Left cardiac atrium (tissue), 4 donors: ENCODE measurements around the gene UBXN2A. TPM values are rescaled to one million over a fixed set of nuclear protein-coding genes. Genes with fewer than 3 reads are reported as not detected.
"Not testable (repeated sequence)": the region's sequence is repeated elsewhere in the genome, so short reads cannot be mapped to it uniquely, and the experiment has no call there.

Experiments used
- ATAC-seq, 2 donors: fragments of 200-7000 bp; cut with Tn5 transposase; one replicate each; pipeline ENCODE4 v1.9.1; 2020; ENCODE audit warnings: mild to moderate bottlenecking in 2 of 2, moderate library complexity in 2 of 2
- DNase-seq: peaks from one replicate; pipeline ENCODE4 v3.0.0-alpha.2; 2020
- intact Hi-C, 2 donors: fragments of 100-400 bp; cut with DNase I; formaldehyde crosslinking; loops; one replicate each; pipeline versions ENCODE4 v1.14.1 to v1.15.1; 2022 to 2023
- total RNA-seq, 2 donors: library from RNA; stranded (reverse); fragmentation: NEBNext Ultra II Directional; extraction: Animal tissue kit (Norgen Biotek cat#: 25700); gene quantifications; one replicate each; pipeline ENCODE4 v1.2.1, GENCODE V29; 2021
- donor health status: DM: no; HTN: yes; CAD: no.
- donor health status: DM: no; HTN: yes; CAD: no; lungs with severe emphysema.
- donor health status: DM: yes; HTN: yes; CAD: no.
- donor health status: Dilated cardiomyopathy.

UBXN2A gene
- total RNA-seq, 2 donors from 2014 or later = 21.3 to 23.7 TPM

DNA sequence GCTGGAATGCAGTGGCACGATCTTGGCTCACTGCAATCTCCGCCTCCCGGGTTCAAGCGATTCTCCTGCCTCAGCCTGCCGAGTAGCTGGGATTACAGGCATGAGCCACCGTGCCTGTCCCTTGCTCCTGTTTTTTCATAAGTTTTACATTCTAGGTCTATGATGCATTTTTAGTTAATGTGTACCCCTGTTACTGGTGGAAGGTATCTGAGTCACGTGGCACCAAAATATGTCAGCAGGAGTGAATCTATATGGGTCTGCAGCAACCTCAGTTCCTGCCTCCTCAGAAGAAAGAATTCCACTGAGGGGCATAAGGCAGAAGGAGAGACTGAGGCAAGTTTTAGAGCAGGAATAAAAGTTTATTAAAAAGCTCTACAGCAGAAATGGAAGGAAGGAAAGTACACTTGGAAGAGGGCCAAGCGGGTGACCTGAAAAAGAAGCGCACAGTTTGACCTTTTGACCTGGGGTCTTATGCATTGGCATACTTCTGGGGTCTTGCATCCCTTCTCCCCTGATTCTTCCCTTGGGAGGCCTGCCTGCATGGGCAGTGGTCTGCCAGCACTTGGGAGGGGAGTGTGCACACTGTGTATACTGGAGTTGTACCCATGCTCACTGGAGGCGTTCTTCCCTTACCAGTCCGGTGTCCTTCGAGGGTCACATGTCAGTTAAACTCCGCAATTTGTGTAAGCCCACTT lies 68.6 kb downstream of the UBXN2A start:
- intact Hi-C loops = no loop called here
- ATAC-seq (no peak), DNase-seq (no peak)

DNA sequence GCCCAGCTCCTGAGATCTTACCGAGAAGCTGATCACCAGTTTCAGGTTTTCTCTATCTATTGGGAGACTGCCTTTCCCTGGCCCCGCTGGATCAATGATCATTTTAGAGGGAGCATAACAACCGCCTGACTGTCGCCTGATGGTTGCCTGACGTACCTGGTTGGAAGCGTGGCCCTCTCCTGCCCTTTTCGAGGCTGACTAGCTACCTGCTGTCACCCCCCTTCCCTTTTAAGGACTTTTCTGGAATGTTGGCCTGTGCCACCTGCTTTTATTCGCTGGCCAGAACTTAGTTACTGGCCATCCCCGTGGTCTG lies 69.1 kb downstream of the UBXN2A start:
- intact Hi-C loops = no loop called here
- DNase-seq (no peak), ATAC-seq (no peak)

DNA sequence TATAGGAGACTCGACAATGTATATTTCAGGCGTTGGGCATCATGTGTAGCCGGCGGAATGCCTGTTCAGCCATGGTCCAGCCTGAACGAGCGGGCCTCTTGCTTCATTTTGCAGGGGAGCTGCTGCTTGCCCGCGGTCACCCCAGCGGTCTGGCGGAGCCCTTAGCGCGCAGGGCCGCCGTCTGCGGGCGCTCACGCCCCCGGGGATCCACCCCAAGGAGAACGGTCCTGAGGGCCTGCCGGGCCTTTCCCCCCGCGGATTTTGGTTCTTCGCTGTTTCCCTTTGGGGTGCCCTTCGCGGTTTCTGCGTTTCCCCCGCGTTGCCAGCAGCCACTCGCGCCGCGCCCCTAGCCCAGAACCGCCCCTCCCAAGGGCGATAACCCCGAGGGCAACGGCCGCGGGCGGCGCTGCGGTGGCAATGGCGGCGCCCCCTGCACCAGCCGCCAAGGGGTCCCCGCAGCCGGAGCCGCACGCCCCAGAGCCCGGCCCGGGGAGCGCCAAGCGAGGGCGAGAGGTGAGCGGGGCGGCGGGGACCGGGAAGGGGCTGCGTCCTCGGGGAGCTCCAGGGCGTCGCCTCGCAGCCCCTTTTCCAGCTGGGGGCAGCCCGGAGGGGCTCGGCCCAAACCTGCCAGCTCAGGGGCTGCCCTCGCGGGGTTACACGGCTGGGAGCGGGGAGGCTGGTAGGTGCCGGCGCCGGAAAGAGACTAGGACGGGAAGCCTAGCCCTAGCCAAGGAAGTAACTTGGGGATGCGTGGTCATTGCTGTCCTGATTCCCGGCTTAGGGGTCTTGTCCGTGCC lies 69.6 kb downstream of the UBXN2A start, which contains the start of gene MFSD2B:
Gene MFSD2B, plus strand, starts transcription at position 406 of the 797 bp plus-strand sequence. Its CDS starts 12 bp downstream, at position 418.
- DNase-seq (no peak), ATAC-seq (peak; percentile 46 to 53)
- intact Hi-C loops = no loop called here

DNA sequence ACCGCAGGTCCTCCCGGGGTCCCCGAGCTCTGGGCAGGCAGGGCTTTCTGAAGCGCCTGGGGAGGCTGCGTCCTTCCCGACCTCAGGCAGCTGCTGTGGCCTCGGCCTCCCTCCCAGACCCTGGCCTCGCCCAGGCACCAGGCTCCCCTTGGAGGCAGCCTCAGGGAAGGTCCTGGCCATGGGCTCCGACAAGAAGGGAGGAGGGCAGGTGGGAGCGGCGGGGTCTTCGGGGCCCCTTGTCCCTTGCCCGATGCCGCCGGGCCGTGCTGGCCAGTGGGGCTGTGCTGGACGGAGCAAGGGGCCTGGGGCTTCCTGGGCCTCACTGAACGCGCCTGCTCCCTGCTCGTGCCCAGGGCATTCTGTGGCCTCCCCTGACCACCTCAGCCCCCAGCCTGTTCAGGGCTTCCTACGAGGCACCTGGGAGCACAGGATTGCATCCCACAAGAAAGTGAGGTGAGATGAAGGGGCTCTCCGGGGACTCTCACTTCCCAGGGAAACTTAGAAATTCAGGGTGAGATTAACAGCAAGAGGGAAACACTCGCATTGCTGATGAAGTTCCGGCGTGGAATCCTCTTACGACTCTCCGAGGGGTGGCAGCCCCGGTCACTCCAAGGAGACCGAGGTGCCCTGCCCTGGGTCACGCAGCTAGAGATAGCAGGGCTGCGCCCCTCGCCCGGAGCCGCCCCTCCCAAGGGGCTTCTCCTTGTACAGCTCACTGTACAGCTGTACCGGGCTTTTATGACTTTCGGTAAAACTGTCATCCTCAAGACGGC lies 70.4 kb downstream of the UBXN2A start:
- ATAC-seq = peak; percentile 25 to 29

DNA sequence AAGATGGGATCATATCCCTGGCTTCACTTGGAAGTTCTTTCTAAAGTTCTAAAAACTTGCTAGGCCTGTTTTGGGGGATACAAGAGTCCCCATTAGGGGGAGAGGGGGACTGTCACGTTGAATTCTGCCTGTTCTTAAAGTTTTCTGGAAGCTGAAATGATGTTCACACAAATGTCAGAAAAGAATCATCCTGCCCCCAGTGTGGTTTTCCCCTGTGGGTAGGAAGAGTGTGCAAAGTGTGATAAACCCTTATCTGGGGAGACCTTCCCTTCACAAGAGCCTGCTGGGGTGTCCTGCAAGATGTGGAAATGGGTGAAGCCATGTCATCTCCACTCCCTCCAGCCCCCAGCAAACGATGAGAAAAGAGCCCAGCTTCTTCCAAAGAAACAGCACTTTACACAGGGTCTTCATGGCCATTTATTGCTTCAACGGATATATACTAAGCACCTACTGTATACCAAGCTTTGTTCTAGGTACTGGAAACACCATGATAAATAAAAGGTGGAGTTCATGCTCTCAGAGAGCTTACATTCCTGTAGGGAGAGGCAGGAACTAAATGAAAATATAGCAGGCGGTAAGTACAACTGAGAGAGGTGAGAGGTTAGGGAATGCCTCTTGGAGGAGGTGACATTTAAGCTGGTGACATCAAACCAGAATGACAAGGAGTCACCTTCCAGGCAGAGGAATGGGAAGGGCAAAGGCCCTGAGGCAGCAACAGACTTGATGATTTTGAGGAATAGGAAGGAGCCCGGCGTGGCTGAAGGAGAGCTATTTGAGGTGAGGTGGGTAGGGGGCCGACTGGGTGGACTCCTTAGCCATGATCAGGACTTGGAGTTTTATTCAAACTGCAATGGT lies 71.2 kb downstream of the UBXN2A start:
- ATAC-seq = no peak

More for the DNA sequence above, 70.4 kb downstream of the UBXN2A start:
- no peak for DNase-seq
- intact Hi-C loops = no loop called here

DNA sequence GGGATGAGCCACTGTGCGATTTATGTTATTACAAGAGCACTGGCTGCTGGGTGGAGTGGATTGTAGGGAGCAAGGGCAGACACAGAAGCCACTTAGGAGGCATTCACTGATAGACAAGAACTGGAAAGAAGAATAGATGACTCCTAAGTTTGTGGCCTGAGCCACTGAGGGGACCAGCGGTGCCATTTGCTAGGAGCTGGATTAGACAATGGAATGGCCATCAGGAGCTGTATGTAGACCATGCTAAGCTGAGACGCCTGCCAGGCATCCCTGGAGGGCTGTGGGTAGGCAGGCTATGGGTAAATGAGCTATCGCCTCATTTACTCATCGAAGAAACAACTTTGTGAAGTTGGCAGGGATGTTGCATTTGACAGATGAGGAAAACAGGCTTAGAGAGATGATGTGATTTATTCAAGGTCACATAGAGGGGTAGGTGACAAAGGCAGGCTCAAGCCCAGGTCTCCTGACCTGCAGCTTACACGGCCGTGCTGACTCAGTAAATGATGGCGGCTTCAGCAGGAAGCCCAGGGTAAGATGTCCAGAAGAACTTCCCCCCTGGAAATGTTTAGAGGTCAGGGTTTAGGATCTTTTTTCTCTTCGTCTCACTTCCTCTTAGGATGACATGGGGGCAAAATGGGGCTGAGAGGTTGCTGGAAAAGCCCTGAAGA lies 72.4 kb downstream of the UBXN2A start:
- intact Hi-C loops = no loop called here
- ATAC-seq (no peak), DNase-seq (no peak)

More for the DNA sequence above, 71.2 kb downstream of the UBXN2A start:
- no peak for DNase-seq
- intact Hi-C loops = no loop called here

DNA sequence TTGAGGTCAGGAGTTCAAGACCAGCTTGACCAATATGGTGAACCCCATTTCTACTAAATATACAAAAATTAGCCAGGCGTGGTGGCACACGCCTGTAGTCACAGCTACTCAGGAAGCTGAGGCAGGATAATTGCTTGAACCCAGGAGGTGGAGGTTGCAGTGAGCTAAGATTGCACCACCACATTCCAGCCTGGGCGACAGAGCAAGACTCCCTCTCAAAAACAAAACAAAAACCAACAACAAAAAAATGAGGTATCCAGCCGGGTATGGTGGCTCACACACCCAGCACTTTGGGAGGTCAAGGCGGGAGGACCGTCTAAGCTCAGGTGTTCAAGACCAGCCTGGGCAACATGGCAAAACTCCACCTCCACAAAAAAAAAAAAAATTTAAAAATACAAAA lies 74.6 kb downstream of the UBXN2A start:
- ATAC-seq, intact Hi-C loops, DNase-seq: not testable (repeated sequence)

DNA sequence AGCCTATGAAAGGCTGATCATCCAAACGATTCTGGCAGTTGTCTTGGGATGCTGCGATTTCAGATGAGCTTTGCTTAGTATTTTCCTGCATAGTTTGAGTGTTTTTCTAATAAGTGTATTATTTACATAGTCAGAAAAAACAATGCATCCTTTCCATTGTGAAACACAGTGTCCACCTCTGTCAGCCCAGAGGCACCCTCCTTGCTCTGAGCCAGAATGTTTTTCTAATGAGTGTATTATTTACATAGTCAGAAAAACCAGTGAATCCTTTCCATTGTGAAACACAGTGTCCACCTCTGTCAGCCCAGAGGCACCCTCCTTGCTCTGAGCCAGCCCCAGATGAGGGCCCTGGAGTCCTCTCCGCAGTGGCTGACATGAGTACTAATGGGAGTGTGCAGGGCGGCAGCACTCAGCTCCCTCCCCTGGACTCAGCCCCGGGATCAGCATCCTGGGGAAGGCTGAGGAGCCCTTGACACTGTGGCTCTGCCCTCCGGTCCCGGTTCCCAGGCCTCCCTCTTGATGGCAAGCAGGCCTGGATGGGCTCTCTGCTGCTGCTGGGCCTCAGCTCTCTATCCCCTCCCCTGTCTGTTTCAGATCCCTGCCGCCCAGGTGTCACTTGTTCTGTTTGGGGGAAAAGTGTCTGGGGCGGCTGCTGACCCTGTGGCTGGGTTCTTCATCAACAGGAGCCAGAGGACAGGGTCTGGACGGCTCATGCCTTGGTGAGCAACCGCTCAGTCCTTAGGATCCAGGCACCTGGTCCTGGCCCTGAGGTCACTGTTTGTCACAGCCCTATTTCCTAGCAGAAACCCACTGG lies 75.5 kb downstream of the UBXN2A start:
- DNase-seq (no peak), ATAC-seq (no peak)
- intact Hi-C loops = no loop called here

DNA sequence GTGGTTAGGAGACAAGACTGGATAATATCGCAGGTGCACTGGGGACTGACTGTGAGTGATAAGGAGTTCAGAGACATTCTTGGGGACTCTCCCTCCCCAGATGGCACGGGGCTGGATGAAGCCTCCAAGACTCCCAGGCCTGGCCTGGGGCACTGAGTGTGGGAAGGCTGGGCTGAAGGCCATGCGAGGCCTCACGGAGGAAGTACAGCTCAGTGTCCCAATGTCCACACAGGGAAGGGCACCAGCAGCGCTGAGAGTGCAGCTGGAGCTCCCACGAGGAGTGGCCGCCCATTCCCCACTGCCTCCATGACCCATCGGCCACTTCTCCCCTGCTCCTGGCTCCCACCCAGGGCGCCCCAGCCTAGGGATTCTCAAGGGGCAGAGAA lies 76.1 kb downstream of the UBXN2A start:
- intact Hi-C loops = no loop called here
- DNase-seq (no peak), ATAC-seq (no peak)

DNA sequence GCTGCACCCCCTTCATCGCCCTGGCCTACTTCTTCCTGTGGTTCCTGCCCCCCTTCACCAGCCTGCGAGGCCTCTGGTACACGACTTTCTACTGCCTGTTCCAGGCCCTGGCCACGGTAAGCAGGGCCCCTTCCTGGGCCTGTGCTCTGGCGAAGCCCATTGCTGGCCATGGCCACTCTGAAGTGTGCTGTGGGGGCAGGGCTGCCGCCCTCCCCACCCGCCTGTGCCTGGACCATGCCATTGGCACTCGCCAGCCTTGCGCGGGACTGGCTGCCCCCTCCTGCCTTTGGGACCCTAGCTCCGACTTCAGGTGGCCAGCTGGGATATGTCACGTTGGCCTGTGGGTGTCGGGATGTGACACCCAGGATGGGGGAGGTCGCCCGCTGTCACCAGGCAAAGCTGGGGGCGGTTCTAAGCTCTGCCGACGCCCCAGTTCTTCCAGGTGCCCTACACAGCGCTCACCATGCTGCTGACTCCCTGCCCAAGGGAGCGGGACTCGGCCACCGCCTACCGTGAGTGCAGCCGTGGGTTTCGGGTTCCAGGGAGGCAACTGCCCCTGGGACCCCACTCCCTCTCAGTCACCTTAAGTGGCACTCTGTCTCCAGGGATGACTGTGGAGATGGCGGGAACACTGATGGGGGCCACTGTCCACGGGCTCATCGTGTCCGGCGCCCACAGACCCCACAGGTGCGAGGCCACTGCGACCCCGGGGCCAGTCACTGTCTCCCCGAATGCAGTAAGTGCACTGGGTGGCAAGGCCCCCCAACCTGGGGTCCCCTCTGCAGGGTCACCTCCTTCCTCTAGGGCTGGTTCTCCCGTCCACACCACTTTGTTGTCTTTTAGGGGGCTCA lies 76.8 kb downstream of the UBXN2A start:
- no peak for ATAC-seq

DNA sequence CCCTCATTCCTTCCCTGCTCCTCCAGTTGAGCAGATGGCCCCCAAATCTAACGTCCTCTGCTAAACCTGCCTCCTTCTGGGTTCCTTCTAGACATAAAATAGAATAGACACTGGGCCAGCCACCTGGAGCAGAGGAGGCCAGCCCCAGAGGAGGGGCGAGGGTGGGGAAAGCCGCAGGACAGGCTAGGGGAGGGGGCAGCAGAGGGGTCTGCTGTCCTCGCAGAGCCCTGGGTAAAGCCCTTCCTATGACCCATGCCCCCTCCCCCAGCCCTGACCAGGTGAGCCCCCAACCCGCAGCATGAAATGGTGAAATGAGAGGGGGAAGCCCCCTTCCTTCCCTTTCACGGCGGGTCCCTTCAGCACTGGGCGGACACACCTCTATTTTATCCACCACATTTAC lies 77.4 kb downstream of the UBXN2A start:
- intact Hi-C loops = no loop called here
- ATAC-seq (no peak), DNase-seq (no peak)

More for the DNA sequence above, 76.8 kb downstream of the UBXN2A start:
- no peak for DNase-seq
- intact Hi-C loops = no loop called here

DNA sequence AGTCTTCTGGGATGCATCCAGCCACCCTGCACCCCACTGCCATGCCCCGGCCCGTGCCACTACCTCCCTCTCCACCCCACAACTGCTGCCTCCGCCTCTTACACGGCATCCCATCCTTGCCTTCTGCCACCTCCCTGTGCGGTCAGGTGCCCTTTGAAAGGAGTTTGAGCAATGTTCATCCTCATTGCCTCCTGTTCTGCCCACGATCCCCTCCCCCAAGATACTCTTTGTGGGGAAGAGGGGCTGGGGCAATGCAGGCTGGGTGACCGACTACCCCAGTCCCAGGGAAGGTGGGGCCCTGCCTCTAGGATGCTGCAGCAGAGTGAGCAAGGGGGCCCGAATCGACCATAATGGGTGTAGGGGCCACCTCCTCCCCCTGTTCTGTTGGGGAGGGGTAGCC lies 78.0 kb downstream of the UBXN2A start:
- no peak for ATAC-seq
- intact Hi-C loops = no loop called here

DNA sequence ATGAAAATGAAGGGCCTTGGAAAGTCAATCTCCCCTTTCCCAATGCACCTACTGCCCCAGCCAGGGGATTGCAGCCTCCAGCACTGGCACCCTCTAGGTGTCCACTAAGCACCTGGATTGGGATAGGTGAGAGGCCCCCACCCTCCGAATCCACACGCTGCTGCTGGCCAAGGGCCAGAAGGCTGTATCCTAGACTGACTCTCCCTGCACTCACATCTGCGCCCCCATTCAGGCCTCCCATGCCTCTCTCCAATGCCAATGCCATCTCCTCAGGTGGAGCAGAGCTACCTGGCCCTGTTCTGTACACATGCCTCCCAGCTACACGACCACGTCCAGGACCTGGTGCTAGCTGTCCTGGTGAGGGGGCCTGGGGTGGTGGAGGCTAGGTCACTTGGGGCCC lies 79.5 kb downstream of the UBXN2A start:
- no peak for DNase-seq
- intact Hi-C loops = no loop called here
- ATAC-seq = no peak

More for the DNA sequence above, 78.0 kb downstream of the UBXN2A start:
- no peak for DNase-seq

DNA sequence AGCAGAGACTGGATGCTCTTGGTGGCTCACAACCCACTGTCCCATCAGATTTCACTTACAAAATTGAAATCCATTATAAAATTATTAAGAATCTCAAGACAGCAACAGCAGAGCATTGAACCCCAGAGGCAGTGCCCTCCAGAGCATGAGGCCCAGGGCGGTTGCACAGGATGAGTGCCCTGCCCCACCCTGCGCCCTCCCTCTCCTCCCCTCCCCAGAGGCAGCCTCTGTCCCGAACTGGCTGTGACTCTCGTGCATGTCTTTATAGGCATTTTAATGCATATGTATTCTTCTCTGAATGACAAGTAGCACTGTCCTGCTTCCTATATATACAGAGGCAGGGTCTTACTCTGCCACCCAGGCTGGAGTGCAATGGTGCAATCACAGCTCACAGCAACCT lies 80.0 kb downstream of the UBXN2A start:
- ATAC-seq = no peak
- intact Hi-C loops = no loop called here
- DNase-seq = no peak

DNA sequence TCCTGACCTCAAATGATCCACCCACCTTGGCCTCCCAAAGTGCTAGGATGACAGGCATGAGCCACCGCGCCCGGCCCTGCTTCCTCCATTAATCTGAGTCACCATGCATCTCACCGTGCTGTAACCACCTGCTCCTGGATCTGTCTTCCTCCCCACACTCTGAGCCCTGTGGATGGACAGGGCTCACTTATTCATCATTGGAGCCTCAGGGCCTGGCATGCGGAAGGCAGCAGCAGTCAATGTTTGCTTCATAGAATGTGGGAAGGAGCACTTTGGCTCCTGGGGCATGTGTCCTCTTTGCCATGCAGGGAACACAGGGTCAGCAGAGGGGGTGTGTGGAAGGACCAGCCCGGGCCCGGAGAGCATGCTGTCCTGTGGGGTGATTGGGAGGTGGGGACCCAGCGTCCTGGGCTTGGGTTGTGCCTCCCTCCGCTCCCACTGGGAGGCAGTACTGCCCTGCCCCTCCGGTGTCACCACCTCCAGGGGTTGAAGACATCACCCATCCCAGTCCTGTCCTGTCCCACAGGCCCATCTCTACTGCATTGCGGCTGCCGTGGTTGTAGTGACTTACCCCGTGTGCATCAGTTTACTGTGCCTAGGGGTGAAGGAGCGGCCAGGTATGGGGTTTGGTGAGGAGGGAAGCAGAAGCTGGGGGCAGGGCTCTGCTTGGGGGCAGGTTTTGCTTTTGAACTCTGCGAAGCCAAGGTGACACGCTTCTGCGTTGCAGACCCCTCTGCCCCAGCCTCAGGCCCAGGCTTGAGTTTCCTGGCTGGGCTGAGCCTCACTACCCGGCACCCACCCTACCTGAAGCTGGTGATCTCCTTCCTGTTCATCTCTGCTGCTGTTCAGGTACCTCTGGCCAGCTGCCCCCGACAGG lies 81.1 kb downstream of the UBXN2A start:
- DNase-seq = no peak
- peak in 1 of 2 donors; percentile 14 for ATAC-seq
- intact Hi-C loops = no loop called here
